OCI-LY7 (cell line): Measurements from ENCODE around the gene CIB2.

Experiments used
- EZH2phosphoT487 ChIP-seq: fragments of 200-600 bp; sonication (generic); IDR thresholded peaks from 2 replicates; pipeline ENCODE4 v1.6.1; 2018; ENCODE audit warnings: low read depth, borderline replicate concordance, mild to moderate bottlenecking, mixed run types, antibody characterized with exemption, low read length, moderate library complexity, mixed read lengths
- TF ChIP-seq, protein P1 (sequence below): fragments of 200-600 bp; sonication (generic); conservative IDR thresholded peaks from 2 replicates; pipeline ENCODE4 v1.5.1; 2014; ENCODE audit warnings: mild to moderate bottlenecking, antibody characterized with exemption, low read length, moderate library complexity, mixed read lengths

- TF ChIP-seq, protein P1, sequence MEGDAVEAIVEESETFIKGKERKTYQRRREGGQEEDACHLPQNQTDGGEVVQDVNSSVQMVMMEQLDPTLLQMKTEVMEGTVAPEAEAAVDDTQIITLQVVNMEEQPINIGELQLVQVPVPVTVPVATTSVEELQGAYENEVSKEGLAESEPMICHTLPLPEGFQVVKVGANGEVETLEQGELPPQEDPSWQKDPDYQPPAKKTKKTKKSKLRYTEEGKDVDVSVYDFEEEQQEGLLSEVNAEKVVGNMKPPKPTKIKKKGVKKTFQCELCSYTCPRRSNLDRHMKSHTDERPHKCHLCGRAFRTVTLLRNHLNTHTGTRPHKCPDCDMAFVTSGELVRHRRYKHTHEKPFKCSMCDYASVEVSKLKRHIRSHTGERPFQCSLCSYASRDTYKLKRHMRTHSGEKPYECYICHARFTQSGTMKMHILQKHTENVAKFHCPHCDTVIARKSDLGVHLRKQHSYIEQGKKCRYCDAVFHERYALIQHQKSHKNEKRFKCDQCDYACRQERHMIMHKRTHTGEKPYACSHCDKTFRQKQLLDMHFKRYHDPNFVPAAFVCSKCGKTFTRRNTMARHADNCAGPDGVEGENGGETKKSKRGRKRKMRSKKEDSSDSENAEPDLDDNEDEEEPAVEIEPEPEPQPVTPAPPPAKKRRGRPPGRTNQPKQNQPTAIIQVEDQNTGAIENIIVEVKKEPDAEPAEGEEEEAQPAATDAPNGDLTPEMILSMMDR, result no peak
- TF ChIP-seq EZH2phosphoT487, result no peak
Observed at GRCh38 chr15:78072080-78072892, 59.0 kb downstream of the CIB2 start.
